ENCODE results near the gene GRN. TPM values are rescaled to one million over a fixed set of nuclear protein-coding genes. Genes with fewer than 3 reads are reported as not detected.

GRN gene
- total and polyA plus RNA-seq, 2 donors (not counting 3 experiments of a cell fraction or from before 2014, with no cell fraction given): 343 to 1,034 TPM

GRCh38 chr17:44374306-44375195, 29.4 kb downstream of the GRN start:
- Histone ChIP-seq H3K27ac (ENCODE audit: insufficient read depth, low read depth, low read length) (no peak overlapping the region), H3K36me3 (ENCODE audit: control insufficient read depth in 2 of 2, extremely low read depth in 1 of 2, insufficient read depth in 2 of 2, low read length in 2 of 2) (no peaks in the 10 kb centered on the region), H3K9me1 (replicated peaks; ENCODE audit: control insufficient read depth, extremely low read depth, insufficient read depth, low read length) (no peaks in the 10 kb centered on the region), H3K27me3 (ENCODE audit: control insufficient read depth in 2 of 2, insufficient read depth in 2 of 2, low read length in 2 of 2) (no peaks in the 10 kb centered on the region), H3K79me2 (ENCODE audit: control insufficient read depth, insufficient read depth, low read length) (no peaks in the 10 kb centered on the region), H4K20me1 (replicated peaks; ENCODE audit: control insufficient read depth, extremely low read depth, insufficient read depth, low read length) (no peaks in the 10 kb centered on the region), H3K4me3 (replicated peaks in 1 of 3; ENCODE audit: insufficient read depth in 1 of 3, low read depth in 1 of 3, low read length in 3 of 3) (no peak overlapping the region), H3K4me1 (ENCODE audit: control insufficient read depth, extremely low read depth, insufficient read depth, low read length) (no peaks in the 10 kb centered on the region), H3K9ac (replicated peaks; ENCODE audit: extremely low read depth, insufficient read depth, low read length) (no peak overlapping the region), H3K4me2 (ENCODE audit: insufficient read depth, low read length) (no peak overlapping the region), H2AFZ (ENCODE audit: low read depth, low read length) (no peak overlapping the region), H3K9me3 (replicated peaks; ENCODE audit: control insufficient read depth, insufficient read depth, low read length) (no peaks in the 10 kb centered on the region)
- no peak for DNase-seq (ENCODE audit: low read depth, low spot score)
- FAIRE-seq: no peak
- BruUV-seq (replicated peaks): no TSS peak
- no peak for TF ChIP-seq POLR2AphosphoS5 (IDR thresholded peaks at IDR 0.05; ENCODE audit: insufficient read depth, low read depth, low read length)
- TF ChIP-seq POLR2A (IDR thresholded peaks at IDR 0.05; ENCODE audit: low read depth, low read length): no peak
- no peak for TF ChIP-seq MYC (IDR thresholded peaks at IDR 0.05; ENCODE audit: low read depth, low read length)
- no peak for TF ChIP-seq JUN (IDR thresholded peaks at IDR 0.05; ENCODE audit: borderline replicate concordance, insufficient read depth, insufficient read length, low read depth)
- TF ChIP-seq GATA2 (IDR thresholded peaks at IDR 0.05; ENCODE audit: insufficient read depth, insufficient read length, low read depth, low read length): no peak
- TF ChIP-seq FOS (IDR thresholded peaks at IDR 0.05; ENCODE audit: borderline replicate concordance, insufficient read depth, low read length): no peak
- TF ChIP-seq MAX (IDR thresholded peaks at IDR 0.05; ENCODE audit: insufficient read depth, insufficient read length): no peak
- no peak for TF ChIP-seq CTCF (IDR thresholded peaks at IDR 0.05; ENCODE audit: extremely low read depth in 1 of 2, insufficient read depth in 1 of 2, low read depth in 1 of 2, low read length in 2 of 2)
- TF ChIP-seq EZH2 (IDR thresholded peaks at IDR 0.05; ENCODE audit: borderline replicate concordance, low read depth, low read length, severe bottlenecking): no peak
- ChIA-PET POLR2A (no interaction called here), CTCF (interaction anchor here (0.7 to 2.9 kb wide), 4 partner anchors 11 to 149 kb away, joined by 3 to 16 read pairs (median 10); partner anchors contain the start of gene FAM171A2)
- intact Hi-C loops (cut with micrococcal nuclease) (no loop called here), dilution Hi-C loops (cut with MboI; ENCODE audit: extremely low pct_ligation_motif_present, low sequenced_read_pairs) (no loop called here)

All from endothelial cell of umbilical vein (primary cell).